Mesenchymal stem cell (in vitro differentiated cells and primary cell): Measurements from ENCODE around the gene OR2T27.
"Not testable (repeated sequence)": the region's sequence is repeated elsewhere in the genome, so short reads cannot be mapped to it uniquely, and the experiment has no call there.

ENCODE experiments used
- DNase-seq: peaks from one replicate; pipeline ENCODE4 v3.0.0-alpha.2; 2013
- H2AFZ ChIP-seq: one replicate; pipeline ENCODE4 v1.6.1; 2013; ENCODE audit warnings: low read depth, mild to moderate bottlenecking, control low read depth, inconsistent platforms, low read length, moderate library complexity
- H2AK5ac ChIP-seq: 2 replicates; pipeline ENCODE4 v1.6.1; 2013; ENCODE audit warnings: low read length, moderate library complexity, mild to moderate bottlenecking, inconsistent platforms; ENCODE audit not compliant: severe bottlenecking
- H2BK120ac ChIP-seq: one replicate; pipeline ENCODE4 v1.6.1; 2013; ENCODE audit warnings: low read depth, mild to moderate bottlenecking, inconsistent platforms, low read length, moderate library complexity
- H2BK12ac ChIP-seq, 2 experiments: one replicate each; pipeline ENCODE4 v1.6.1; 2013; ENCODE audit warnings: inconsistent platforms in 2 of 2, low read length in 2 of 2, mild to moderate bottlenecking in 2 of 2, moderate library complexity in 2 of 2, control low read depth in 1 of 2
- H2BK15ac ChIP-seq: one replicate; pipeline ENCODE4 v1.6.1; 2013; ENCODE audit warnings: mild to moderate bottlenecking, low read depth, inconsistent platforms; ENCODE audit not compliant: poor library complexity, severe bottlenecking
- H2BK5ac ChIP-seq: 2 replicates; pipeline ENCODE4 v1.6.1; 2013; ENCODE audit warnings: low read depth, mild to moderate bottlenecking, low read length, control low read depth, inconsistent platforms; ENCODE audit not compliant: poor library complexity, severe bottlenecking
- H3K14ac ChIP-seq, 2 experiments: one replicate each; pipeline ENCODE4 v1.6.1; 2013; ENCODE audit warnings: inconsistent platforms in 2 of 2, low read length in 2 of 2, control low read depth in 1 of 2, mild to moderate bottlenecking in 1 of 2, moderate library complexity in 1 of 2
- H3K18ac ChIP-seq, 2 experiments: one replicate each; pipeline ENCODE4 v1.6.1; 2013; ENCODE audit warnings: inconsistent platforms in 2 of 2, low read length in 2 of 2, control low read depth in 1 of 2, low read depth in 1 of 2, mild to moderate bottlenecking in 1 of 2
- H3K23ac ChIP-seq, 2 experiments: one replicate each; pipeline ENCODE4 v1.6.1; 2013; ENCODE audit warnings: inconsistent platforms in 2 of 2, low read length in 2 of 2, mild to moderate bottlenecking in 2 of 2, moderate library complexity in 2 of 2, control low read depth in 1 of 2
- H3K27ac ChIP-seq: 2 replicates; pipeline ENCODE4 v1.5.1; 2013; ENCODE audit warnings: mild to moderate bottlenecking, moderate library complexity, low read length, control low read depth, inconsistent platforms; ENCODE audit not compliant: poor library complexity, severe bottlenecking
- H3K27me3 ChIP-seq, 2 experiments: 2 replicates each; pipeline versions ENCODE4 v1.6.1 to v1.7.0; 2013; ENCODE audit warnings: low read length in 2 of 2, mild to moderate bottlenecking in 2 of 2, moderate library complexity in 2 of 2, control low read depth in 1 of 2, inconsistent platforms in 1 of 2; ENCODE audit not compliant: control insufficient read depth in 1 of 2, insufficient read depth in 1 of 2
- H3K36me3 ChIP-seq, 2 experiments: 2 replicates each; pipeline versions ENCODE4 v1.6.1 to v1.7.0; 2013; ENCODE audit warnings: low read length in 2 of 2, control low read depth in 1 of 2, inconsistent platforms in 1 of 2, low read depth in 1 of 2, mild to moderate bottlenecking in 1 of 2; ENCODE audit not compliant: insufficient read depth in 2 of 2, control insufficient read depth in 1 of 2
- H3K4ac ChIP-seq, 2 experiments: one replicate each; pipeline ENCODE4 v1.6.1; 2013; ENCODE audit warnings: inconsistent platforms in 2 of 2, low read length in 2 of 2, mild to moderate bottlenecking in 2 of 2, moderate library complexity in 2 of 2, control low read depth in 1 of 2, low read depth in 1 of 2
- H3K4me1 ChIP-seq: 2 replicates; pipeline ENCODE4 v1.6.1; 2013; ENCODE audit warnings: low read depth, low read length, control low read depth; ENCODE audit not compliant: control insufficient read depth, insufficient read depth
- H3K4me2 ChIP-seq: 2 replicates; pipeline ENCODE4 v1.6.1; 2013; ENCODE audit warnings: low read length, mild to moderate bottlenecking, inconsistent platforms; ENCODE audit not compliant: poor library complexity, severe bottlenecking
- H3K4me3 ChIP-seq, 2 experiments: 2 replicates each; pipeline versions ENCODE4 v1.5.1 to v1.7.0; 2013; ENCODE audit warnings: low read length in 2 of 2, mild to moderate bottlenecking in 2 of 2, control low read depth in 1 of 2, low read depth in 1 of 2; ENCODE audit not compliant: insufficient read depth in 1 of 2
- H3K79me1 ChIP-seq: replicated peaks from 2 replicates; pipeline ENCODE4 v1.6.1; 2013; ENCODE audit warnings: mild to moderate bottlenecking, control low read depth, low read length, inconsistent platforms; ENCODE audit not compliant: poor library complexity, severe bottlenecking
- H3K9ac ChIP-seq: 2 replicates; pipeline ENCODE4 v1.7.0; 2013; ENCODE audit warnings: mild to moderate bottlenecking, low read length, moderate library complexity
- H3K9me3 ChIP-seq: 2 replicates; pipeline ENCODE4 v1.7.0; 2013; ENCODE audit warnings: mild to moderate bottlenecking, low read length; ENCODE audit not compliant: control insufficient read depth
- H4K8ac ChIP-seq: one replicate; pipeline ENCODE4 v1.6.1; 2013; ENCODE audit warnings: inconsistent platforms, mild to moderate bottlenecking, low read length, moderate library complexity
- H4K91ac ChIP-seq: one replicate; pipeline ENCODE4 v1.6.1; 2013; ENCODE audit warnings: mild to moderate bottlenecking, low read length, inconsistent platforms
- WGBS: methylation state at CpG from one replicate; pipeline ENCODE4 v1.1.7; 2013; ENCODE audit warnings: mixed read lengths; 5-methylcytosine and 5-hydroxymethylcytosine counted together

OR2T27 gene

GRCh38 chr1:248648770-248649536 lies 6.4 kb downstream of the OR2T27 start:
- not testable (repeated sequence) for H3K14ac ChIP-seq, H3K9ac ChIP-seq, H2BK12ac ChIP-seq, H3K4me3 ChIP-seq, H3K79me1 ChIP-seq, H2BK15ac ChIP-seq, H2AFZ ChIP-seq, H3K36me3 ChIP-seq, H3K23ac ChIP-seq, DNase-seq, H2AK5ac ChIP-seq, H4K8ac ChIP-seq, H3K27ac ChIP-seq, H3K4ac ChIP-seq, H4K91ac ChIP-seq, H3K9me3 ChIP-seq, H2BK5ac ChIP-seq, H3K4me2 ChIP-seq, H3K4me1 ChIP-seq, H3K18ac ChIP-seq, H3K27me3 ChIP-seq, H2BK120ac ChIP-seq
- no CpG with 5 or more reads among the region's 1 CpG for WGBS

GRCh38 chr1:248645178-248645577 lies 10.2 kb downstream of the OR2T27 start, which contains the start of gene OR2T35:
OR2T35 (minus strand) TSS chr1:248645278; CDS start chr1:248639258, 6,020 bp downstream.
- not testable (repeated sequence) for H2BK120ac ChIP-seq, H3K4me3 ChIP-seq, H2AFZ ChIP-seq, H3K14ac ChIP-seq, H2BK15ac ChIP-seq, H3K18ac ChIP-seq, H2AK5ac ChIP-seq, H3K79me1 ChIP-seq, H4K8ac ChIP-seq, H3K27ac ChIP-seq, DNase-seq, H4K91ac ChIP-seq, H3K4me1 ChIP-seq, H3K27me3 ChIP-seq, H3K4me2 ChIP-seq, H2BK5ac ChIP-seq, H3K9ac ChIP-seq, H3K23ac ChIP-seq, H2BK12ac ChIP-seq, H3K36me3 ChIP-seq, H3K4ac ChIP-seq, H3K9me3 ChIP-seq
- no CpG with 5 or more reads among the region's 3 CpGs for WGBS

GRCh38 chr1:248642971-248643651 lies 12.2 kb downstream of the OR2T27 start:
- H3K14ac ChIP-seq, H2AK5ac ChIP-seq, H3K18ac ChIP-seq, H3K23ac ChIP-seq, H3K4ac ChIP-seq, H3K4me3 ChIP-seq, H3K36me3 ChIP-seq, H2AFZ ChIP-seq, H3K4me2 ChIP-seq, H2BK120ac ChIP-seq, H4K8ac ChIP-seq, H3K4me1 ChIP-seq, H3K27me3 ChIP-seq, H4K91ac ChIP-seq, H3K9ac ChIP-seq, H2BK5ac ChIP-seq, H3K79me1 ChIP-seq, H3K9me3 ChIP-seq, H2BK12ac ChIP-seq, H3K27ac ChIP-seq, DNase-seq, H2BK15ac ChIP-seq: not testable (repeated sequence)
- no CpG with 5 or more reads among the region's 4 CpGs for WGBS

GRCh38 chr1:248641583-248641982 lies 13.7 kb downstream of the OR2T27 start:
- not testable (repeated sequence) for H3K18ac ChIP-seq, H3K14ac ChIP-seq, H3K79me1 ChIP-seq, H2BK5ac ChIP-seq, H3K9me3 ChIP-seq, DNase-seq, H3K27me3 ChIP-seq, H2BK12ac ChIP-seq, H4K8ac ChIP-seq, H3K9ac ChIP-seq, H2AK5ac ChIP-seq, H3K4me1 ChIP-seq, H4K91ac ChIP-seq, H3K4ac ChIP-seq, H3K23ac ChIP-seq, H2BK15ac ChIP-seq, H2BK120ac ChIP-seq, H3K4me3 ChIP-seq, H3K36me3 ChIP-seq, H3K27ac ChIP-seq, H2AFZ ChIP-seq, H3K4me2 ChIP-seq
- WGBS = no CpG with 5 or more reads among the region's 5 CpGs
